GM19025 (cell line): ENCODE measurements around the gene GUF1.

Experiments
- ATAC-seq: cut with Tn5 transposase; IDR thresholded peaks from one replicate; pipeline ENCODE4 v1.9.1; 2021; ENCODE audit warnings: mild to moderate bottlenecking, low read depth, moderate library complexity; ENCODE audit not compliant: unreplicated experiment

Gene GUF1, protein sequence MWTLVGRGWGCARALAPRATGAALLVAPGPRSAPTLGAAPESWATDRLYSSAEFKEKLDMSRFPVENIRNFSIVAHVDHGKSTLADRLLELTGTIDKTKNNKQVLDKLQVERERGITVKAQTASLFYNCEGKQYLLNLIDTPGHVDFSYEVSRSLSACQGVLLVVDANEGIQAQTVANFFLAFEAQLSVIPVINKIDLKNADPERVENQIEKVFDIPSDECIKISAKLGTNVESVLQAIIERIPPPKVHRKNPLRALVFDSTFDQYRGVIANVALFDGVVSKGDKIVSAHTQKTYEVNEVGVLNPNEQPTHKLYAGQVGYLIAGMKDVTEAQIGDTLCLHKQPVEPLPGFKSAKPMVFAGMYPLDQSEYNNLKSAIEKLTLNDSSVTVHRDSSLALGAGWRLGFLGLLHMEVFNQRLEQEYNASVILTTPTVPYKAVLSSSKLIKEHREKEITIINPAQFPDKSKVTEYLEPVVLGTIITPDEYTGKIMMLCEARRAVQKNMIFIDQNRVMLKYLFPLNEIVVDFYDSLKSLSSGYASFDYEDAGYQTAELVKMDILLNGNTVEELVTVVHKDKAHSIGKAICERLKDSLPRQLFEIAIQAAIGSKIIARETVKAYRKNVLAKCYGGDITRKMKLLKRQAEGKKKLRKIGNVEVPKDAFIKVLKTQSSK

GRCh38 chr4:44678094-44679041, at the start of gene GUF1:
Gene GUF1, plus strand, starts transcription at chr4:44678420. Its CDS starts 203 bp downstream, at chr4:44678623.
- ATAC-seq, result peak; percentile 97

DNA sequence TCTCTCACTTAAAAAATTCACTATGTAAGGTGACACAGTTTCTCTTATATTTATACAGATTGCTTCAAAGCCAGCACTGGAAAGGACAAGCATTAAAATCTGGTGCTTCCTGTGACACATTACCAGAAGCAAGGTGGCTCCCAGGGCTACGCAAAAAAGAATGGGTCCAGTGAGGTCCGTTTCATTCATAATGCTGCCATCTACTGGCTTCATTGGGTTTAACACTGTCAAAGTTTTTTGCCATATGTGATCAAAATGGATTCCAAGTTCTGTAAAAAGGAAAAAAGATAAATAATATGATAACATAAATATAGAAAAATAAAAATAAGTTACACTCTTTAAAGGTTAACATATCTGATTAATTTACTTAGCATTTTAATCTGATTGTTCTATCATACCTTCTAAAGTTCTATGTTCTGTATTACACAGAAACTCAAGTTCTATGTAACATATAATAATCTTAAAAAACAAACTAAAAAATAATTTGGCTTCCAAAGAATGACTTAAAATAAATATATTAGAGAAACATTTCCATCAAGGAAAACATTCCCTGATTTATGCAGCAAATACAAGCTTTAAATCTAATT, 48.8 kb upstream of the GUF1 start:
- peak; percentile 77 for ATAC-seq

DNA sequence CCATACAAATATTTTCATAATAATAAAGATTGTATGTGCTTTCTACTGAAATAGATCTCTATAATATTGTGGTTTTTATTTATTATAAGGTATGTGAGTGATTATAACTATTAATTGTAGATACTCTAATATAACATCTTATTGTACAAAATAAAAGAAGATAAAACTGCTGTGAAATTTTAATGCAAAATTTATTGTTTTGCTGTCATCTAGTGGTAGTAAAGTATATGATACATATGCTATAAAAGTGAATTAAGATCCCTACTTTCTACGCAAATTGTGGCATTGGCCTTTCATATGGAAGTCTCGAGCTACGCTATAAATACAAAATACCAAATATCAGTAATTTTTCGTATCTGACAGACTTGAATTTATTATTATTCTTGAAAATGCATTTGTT, 46.1 kb upstream of the GUF1 start:
- no peak for ATAC-seq

- no peak for ATAC-seq
Measured at GRCh38 chr4:44632733-44633132, 45.5 kb upstream of the GUF1 start.

DNA sequence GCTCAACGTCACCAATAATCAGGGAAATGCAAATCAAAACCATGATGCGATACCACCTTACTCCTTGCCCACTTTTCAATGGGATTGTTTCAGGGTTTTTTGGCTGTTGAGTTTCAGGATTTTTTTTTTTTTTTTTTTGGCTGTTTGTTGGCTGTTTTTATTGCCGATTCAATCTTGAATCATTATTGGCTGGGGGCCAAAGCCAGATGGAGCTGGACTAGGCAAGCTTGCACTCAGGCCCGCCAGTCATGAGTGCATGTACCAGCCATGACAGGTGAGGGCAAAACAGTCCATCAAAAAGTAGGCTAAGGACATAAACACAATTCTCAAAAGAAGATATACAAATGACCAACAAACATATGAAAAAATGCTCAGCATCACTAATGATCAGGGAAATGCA, 40.1 kb upstream of the GUF1 start:
- no peak for ATAC-seq

DNA sequence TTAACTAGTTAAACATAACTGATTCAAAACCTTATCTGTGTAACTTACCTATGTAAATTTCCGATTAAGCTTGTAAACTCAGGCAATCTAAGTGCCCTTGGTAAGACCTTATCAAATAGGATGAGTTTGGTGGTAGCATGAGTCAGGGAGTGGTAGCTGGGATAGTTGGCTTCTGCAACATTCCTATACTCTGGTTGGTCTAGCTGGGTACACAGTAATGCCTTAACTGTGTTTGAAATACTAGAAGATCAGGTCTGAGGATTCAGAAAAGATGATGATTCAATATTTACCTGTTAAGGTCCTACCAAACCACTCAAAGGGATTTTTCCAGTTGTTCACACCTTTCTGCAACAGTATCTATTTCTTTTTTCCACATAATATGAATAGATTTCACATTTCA, 32.1 kb upstream of the GUF1 start:
- no peak for ATAC-seq

DNA sequence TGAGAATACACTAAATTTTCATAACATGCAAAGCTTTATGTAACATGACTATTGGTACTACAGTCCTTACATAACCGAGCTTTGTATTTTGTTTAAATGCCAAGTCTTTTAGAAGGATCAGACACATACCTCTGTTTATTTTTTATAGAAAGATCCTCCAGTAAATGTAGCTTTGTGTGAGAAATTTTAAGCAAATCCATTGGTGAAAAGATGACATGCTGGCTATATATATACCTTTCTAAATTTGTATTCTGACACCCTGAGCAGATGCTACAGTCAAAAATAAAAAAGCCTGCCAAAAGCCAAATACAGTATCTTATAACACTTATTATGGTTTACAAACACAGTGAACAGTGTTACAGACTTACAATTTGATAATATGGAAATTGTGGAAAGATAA, 26.8 kb upstream of the GUF1 start, which contains the start of gene YIPF7:
Gene YIPF7 (minus strand): TSS at position 201 of the 400 bp plus-strand sequence. CDS start 1,525 bp downstream, outside the sequence.
- no peak for ATAC-seq

DNA sequence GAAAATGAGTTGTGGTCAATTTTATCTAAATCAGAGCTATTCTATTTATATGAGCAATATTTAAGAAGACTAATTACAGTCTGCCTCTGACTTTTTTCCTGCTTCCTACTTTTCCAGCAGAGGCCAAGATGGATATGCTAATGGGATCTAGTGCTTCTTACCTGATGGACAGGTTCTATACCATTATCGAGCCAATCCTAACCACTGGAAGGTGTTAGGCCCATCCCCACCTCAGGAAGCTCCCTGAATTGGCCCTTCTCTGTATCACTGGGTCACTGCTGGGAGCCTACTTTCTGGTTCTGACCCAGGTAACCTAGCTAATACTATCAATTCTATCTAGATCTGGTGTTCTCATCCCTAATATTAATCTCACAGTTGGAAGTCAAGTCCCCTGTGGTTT, 26.2 kb upstream of the GUF1 start:
- ATAC-seq, result no peak

GRCh38 chr4:44660396-44660795, 17.8 kb upstream of the GUF1 start:
- ATAC-seq, result no peak

- ATAC-seq, result no peak
Measured at GRCh38 chr4:44661940-44662622, 16.1 kb upstream of the GUF1 start.

DNA sequence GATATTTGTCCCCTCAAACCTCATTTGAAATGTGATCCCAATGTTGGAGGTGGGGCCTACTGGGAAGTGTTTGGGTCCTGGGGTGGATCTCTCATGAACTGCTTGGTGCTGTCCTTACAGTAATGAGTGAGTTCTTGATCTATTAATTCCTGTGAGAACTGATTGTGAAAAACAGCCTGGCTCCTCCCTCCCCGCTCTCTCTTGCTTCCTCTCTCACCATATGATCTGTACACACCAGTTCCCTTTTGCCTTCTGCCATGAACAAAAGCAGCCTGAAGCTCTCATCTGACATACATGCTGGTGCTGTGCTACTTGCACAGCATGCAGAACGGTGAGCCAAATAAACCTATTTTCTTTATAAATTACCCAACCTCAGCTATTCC, 15.6 kb upstream of the GUF1 start:
- ATAC-seq, result no peak

GRCh38 chr4:44663539-44664263, 14.5 kb upstream of the GUF1 start:
- no peak for ATAC-seq

DNA sequence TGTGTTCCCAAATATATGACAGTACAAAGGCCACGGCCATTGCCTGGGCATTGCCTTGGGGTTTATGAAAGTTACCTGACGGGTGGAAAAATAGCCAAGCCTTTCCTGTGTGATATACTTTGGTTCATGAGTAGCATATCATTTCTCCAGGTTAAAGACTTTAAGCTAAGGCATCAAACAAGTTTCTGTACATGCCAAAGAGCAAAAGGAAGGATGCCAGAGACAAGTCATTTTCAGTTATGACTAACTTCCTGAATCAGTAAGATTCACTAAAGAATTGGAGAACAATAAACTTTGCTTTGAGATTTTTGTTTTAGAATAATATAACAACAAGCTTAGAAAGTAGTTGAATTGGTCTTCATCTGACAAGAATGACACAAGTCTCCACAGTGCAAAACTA, 9.7 kb upstream of the GUF1 start:
- ATAC-seq, result no peak

DNA sequence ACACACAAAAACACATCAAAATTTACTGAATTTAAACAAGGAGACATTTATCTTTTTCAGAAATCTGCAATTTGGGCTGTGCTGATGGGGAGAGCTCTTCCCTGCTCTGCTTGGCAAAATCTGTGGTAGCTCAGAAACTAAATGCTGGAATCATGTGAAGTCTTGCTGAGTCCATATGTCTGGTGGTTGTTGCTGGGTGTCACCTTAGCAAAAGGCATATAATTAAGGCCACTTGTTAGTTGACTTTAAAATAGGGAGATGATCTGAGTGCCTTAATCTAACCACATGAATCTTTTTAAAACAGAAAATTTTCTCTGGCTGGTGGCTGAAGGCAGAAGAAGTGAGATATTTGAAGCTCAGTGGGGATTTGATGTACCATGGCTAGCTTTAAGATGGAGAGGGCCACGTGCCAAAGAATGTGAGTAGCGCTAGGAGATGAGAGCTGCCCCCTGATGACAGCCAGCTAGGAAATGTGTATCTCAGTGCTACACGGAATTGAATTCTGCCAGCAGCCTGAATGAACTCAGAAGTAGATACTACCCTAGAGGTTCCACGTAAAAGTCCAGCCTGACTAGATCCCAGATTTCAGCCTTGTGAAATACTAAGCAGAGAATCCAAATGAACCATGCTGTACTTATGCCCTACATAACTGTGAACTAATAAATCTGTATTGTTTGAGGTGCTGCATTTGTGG, 7.6 kb upstream of the GUF1 start:
- no peak for ATAC-seq

GRCh38 chr4:44671636-44672035, 6.6 kb upstream of the GUF1 start:
- ATAC-seq, result no peak

DNA sequence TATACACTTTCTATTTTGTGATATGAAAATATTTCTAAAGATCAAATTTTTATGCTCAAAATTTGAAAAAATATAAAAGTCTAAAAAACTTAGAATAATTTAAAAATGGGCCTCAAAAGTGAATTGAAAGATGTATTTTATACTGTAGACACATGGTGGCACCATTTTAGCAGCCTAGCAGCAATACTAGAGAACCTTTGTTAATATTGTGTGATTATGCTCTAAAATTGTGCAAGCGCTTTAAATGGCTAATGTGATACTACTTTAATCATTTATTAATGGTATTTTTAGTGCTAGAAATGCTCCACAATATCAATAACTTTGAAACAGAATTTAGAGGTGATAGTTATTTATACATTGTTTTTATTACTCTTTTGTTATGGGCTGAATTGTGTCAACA, 3.7 kb upstream of the GUF1 start:
- ATAC-seq, result no peak

DNA sequence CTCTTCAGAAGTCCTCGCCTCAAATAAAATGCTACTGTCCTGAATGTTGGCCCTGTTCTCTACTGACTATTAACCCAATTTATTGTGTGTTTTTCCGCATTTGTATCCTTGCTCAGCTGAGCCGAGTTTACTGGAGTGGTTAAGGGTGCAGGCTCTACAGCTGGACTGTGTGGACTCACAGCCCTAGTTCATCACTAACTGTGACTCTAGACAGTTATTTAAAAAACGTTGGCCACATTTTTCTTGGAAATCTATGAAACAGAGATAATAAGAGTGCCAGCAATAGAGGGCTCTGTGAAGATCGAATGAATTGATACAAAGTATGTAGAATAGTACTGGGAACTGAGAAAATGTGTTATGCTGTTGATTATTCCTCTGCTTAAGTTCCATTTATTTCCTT, 2.9 kb upstream of the GUF1 start:
- ATAC-seq, result no peak

DNA sequence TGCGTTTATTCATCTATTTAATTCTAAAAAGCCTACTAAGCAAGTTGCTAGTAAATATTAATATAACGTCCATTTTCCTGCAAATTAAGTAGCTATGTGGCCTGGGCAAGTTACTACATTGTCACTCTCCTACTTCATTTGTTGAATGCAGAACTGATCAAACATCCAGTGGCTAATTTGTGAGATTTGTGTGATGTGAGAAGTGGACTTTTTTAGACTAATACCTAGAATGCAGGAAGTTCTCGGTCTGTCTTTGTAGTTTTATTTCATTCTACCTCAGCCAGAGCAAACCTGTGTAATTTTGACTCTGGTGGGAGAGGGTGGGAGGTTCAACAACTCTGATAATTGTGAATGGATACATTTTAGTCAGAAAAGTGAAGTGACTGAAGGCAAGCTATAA, 840 bp downstream of the GUF1 start:
- ATAC-seq, result no peak

GRCh38 chr4:44684648-44685047, 6.4 kb downstream of the GUF1 start:
- no peak for ATAC-seq
